Inflammatory macrophage treated with lipopolysaccharide for 1 hour (primary cell): Measurements from ENCODE around the gene FER.
"Not testable (repeated sequence)": the region's sequence is repeated elsewhere in the genome, so short reads cannot be mapped to it uniquely, and the experiment has no call there.

Experiments
- DNase-seq, 2 donors: peaks; one replicate each; pipeline ENCODE4 v3.0.0-alpha.2; 2020 to 2022

The FER gene

GRCh38 chr5:108899244-108899643 is 151.5 kb downstream of the FER start:
- not testable (repeated sequence) for DNase-seq

- no peak for DNase-seq
Measured at GRCh38 chr5:108900668-108901067, 153.0 kb downstream of the FER start.

- no peak for DNase-seq
Measured at GRCh38 chr5:108905805-108906204, 158.1 kb downstream of the FER start.

- DNase-seq: no peak
Measured at GRCh38 chr5:108910627-108911026, 162.9 kb downstream of the FER start.

GRCh38 chr5:108911055-108911454 is 163.4 kb downstream of the FER start:
- DNase-seq: no peak

DNA sequence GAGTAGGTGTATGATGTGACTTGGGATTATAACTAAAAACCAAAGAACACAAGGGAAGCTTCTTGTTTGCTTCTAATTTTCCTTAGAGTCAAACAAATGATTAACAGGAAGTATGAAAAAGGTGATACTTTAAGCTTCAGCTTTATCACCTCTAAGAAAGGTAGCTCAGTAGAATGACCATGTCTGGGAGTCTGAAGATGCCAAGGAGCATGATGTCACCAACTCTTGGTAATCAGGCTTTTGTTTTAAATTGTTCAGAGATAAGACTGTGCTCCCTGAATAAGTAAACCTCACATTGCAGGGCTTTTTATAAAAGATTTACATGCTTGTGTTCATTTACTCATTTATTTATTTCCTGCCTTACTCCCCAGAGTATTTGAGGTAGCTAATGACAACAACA is 169.9 kb downstream of the FER start:
- no peak for DNase-seq

DNA sequence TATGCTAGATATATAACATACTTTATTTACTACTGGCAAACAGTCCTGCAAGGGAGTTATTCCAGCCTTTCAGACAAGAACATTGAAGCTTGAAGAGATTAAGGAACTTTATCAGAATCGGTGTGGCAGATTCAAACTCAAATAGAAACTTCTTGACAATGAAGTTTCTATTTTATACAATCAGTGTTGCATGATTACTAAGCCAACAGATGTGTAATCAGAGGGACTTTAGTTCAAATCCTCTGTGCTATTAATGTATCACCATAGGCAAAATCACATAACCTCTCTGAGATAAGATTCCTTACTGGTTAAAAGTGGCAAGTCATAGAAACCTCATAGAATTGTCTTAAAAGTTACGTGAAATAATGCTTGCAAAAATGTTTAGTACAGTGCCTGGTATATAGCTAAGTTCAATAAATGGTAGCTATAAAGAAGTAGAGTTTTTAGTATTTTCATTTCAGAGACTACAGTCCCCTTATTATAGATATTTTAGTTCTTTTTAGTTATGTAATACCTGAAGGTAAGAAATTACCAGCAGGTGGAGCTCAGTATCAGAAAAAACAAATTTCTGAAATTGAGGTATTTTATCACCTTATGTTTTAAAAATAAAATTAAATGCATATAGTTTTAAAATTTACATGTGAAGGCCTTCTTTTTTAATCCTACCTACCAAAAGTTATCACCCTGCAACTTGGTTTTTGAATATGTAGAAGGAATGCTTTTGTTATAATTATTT is 172.1 kb downstream of the FER start:
- DNase-seq: no peak

GRCh38 chr5:108924457-108924961 is 176.8 kb downstream of the FER start:
- DNase-seq: no peak

DNA sequence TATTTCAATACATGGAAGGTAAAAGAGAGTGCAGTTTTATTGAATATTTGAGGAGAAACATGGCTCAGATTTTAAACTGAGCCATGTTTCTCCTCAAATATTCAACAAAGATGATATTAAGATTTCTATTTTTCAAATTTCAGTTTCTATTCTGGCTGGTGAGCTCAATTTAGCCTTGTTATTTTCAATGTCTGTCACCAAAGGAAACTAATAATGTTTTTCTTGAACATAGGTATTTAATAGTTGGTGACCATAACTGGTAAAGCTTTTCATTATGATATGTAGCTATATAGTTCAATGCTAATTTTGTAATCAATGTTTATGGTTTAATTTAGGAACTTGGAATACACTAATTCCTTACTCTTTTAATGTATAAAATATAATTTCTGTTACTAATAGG is 177.4 kb downstream of the FER start:
- no peak for DNase-seq

GRCh38 chr5:108930107-108930506 is 182.4 kb downstream of the FER start:
- DNase-seq: no peak

DNA sequence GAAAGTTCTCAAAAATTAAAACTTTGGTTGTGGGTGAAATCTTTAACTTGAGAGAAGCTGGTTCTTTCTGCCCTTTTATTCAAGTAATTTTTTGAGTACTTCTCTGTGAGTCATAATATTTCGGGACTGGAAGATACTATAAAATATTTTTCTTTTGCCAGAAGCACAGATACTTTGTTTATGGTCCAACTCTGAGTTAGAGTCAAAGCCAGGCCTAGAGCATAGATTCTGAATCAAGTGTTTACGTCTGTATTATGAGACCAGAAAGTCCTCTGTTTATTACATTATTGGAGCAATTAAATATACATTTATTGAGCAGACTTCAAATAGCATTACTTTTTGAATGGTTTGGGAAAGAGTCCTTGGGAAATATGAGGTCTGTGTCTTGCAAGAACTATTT is 187.9 kb downstream of the FER start:
- no peak for DNase-seq

DNA sequence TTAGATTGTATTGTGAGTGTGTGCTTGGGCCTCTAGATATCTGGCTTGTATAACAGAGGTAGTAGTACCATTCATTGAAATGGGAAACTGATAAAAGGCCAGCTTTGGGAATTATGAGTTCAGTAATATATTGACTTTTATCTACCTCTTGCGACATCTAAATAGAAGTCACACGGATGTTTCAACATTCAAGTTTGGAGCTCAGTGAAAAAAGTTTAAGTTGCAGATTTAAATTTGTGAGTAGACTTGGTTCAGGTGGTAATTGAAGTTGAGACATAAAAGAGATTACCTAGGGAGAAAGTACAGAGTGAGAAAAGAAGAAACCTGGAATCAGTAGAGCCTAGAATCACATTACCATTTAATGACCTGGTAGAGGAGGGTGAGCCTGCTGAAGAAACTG is 189.5 kb downstream of the FER start:
- DNase-seq: no peak

DNA sequence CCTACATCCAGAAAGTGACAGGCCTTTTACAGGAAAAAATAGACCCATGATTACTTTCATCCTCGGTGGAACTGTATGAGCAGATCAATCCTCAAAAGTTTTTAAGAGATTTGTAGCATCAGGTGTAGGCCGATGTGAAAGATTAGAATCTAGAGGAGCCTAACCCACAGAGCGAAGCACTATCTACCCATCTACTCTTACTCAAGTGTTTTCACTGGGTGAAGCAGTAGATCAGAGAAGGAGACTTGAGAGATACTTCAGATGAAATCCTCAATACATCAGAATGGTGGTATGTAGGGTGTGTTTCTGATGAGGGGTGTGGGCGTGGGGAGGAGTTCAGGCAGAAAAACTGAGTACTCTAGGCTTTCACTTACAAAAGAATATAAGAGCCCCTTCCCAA is 192.8 kb downstream of the FER start:
- no peak for DNase-seq

- no peak for DNase-seq
Measured at GRCh38 chr5:108941746-108942145, 194.0 kb downstream of the FER start.

DNA sequence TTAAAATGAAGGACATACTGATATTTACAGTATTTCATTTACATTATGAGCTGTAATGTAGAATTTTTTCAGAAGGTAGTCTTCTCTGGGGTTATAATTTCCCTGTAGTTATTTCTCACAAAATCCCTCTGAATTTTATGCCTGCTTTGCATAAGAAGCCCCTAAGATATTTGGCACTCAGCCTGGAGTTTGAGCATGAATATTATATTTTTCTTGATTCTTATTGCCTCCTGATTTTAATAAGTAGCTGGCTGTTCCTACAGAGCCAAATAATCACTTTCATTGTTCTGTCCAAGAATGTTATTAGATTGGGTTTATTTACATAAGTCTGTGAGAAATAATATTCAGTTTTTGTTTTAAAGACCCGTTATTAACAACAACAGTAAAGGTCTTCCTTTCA is 195.0 kb downstream of the FER start:
- no peak for DNase-seq

DNA sequence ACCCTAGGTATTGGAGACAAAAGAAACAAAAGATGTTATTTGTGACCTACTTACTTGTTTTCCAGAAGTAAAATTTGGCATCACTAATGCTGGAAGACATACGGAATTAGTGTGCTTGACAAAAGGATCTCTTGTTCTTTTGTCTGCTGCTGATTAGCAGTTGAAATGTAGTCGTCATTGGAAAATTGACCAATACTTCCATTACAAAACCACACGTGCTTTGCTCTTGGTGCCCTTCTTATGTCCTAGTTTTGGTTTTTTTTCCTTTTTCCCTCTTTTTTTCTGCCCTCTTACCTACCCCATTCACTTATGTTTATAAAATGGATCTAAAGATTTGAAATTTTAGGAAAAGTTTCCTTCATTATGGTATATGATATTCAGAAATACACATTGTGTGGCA is 197.4 kb downstream of the FER start:
- no peak for DNase-seq

DNA sequence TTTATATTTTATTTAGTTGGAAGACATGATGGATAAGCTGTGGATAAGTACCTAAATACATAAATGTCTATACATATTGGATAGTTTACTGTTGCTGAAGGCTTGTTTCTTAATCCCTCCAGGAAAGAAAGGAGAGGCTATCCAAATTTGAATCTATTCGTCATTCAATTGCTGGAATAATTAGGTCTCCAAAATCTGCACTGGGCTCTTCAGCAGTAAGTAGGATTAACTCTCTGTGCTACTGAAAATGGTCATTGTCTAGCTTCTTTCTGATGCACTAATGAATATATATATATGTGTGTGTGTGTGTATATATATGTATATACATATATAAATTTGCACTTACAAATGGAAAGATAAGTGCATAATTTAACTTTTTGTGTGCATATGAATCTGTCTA is 198.3 kb downstream of the FER start:
- DNase-seq: no peak

GRCh38 chr5:108947164-108947563 is 199.5 kb downstream of the FER start:
- no peak for DNase-seq

- no peak for DNase-seq
Measured at GRCh38 chr5:108950276-108950675, 202.6 kb downstream of the FER start.

DNA sequence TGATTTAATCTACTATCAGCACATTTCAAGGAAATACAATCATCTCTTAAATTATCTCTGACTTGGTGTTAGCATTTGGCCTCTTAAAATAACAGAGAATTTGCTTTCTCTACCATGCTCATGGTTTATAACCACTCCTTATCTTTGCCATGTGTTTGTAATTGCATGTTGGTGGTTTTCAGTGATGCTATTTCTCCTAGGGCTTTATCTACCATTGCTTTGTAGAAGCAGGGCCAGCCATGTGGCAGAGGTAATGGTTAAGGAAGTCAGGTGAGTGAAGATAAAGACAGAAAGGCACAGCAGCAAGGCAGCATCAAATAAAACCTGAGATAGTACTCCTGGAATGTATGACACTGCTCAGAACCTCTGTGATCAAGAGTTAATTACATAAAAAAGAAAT is 206.2 kb downstream of the FER start:
- no peak for DNase-seq

DNA sequence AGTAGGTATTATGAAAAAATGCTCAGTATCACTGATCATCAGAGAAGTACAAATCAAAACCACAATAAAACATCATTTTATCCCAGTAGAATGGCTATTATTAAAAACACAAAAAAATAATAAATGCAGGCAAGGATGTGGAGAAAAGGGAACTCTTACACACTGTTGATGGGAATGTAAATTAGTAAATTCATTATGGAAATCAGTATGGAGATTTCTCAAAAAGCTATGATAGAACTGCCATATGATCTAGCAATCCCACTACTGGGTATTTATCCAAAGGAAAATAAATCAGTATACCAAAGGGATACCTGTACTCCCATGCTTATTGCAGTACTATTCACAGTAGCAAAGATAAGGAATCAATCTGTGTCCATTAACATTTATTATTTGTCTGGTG is 209.6 kb downstream of the FER start:
- no peak for DNase-seq

DNA sequence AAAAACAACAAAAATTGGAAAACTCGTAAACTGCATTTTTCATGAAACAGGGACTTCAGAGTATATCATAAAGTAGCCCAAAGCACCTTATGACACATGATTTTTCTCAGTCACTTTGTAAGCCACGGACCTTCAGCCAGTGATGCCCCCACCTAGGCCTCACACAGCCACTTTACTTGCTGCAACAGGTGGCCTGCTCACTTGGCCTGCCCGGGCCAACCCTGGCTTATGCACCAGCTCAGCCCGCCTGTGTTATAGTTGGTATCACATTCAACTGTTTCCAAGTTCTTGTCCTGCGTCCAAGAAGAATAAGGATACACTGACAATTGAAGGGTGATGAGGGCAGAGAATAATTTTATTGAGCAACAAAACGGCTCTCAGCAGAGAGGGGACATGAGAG is 219.2 kb downstream of the FER start:
- DNase-seq: no peak

GRCh38 chr5:108974594-108974993 is 226.9 kb downstream of the FER start:
- DNase-seq: no peak

DNA sequence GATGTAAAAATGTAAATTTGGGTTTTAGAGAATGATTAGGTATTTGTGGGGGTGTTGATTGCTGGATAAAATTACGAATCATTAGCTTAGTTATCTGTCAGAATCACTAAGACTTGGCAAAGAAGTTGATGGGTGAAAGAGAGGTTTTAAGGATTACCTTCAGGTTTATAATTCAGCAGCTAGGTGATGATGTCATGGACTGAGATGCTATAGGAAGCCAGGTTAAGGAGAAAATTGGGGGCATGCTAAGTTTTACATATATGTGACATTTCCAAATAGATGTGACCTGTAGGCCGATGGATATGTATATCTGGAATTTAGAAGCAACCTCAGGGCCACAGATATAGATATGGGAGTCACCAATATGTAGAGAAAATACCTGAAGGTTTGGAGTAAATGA is 228.0 kb downstream of the FER start:
- no peak for DNase-seq

DNA sequence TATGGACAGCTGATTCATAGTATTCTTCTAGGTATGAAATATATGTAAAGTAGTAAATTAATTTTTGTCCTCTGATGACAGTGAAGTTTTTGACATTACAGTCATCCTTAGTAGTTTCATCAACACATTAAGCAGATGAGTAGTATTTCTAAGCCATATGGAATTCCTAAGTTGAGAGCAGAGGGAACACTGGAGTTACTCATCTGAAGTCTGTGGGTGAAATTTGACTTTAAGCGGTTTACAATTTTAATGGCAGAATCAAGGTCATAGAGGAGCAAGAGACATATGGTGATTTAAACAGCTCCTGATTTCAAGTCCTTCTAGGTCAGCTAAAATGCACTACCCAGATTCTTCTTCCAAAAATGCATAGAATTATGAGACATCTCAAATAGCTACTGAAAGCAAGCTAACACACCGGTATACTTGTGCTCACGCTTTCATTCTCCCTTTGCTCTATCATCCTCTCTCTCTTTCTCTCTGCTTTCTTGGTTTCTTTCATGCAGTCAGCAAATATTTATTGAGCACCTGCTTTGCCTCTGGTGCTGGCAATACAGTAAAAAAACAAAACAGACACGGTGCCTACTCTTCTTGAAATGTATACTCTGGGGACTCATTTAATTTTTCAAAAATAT is 235.9 kb downstream of the FER start:
- no peak for DNase-seq
